GM19328 (cell line): ENCODE results near the gene ASTN1.

ENCODE experiments used
- ATAC-seq: cut with Tn5 transposase; IDR thresholded peaks from one replicate; pipeline ENCODE4 v1.9.1; 2021; ENCODE audit warnings: mild to moderate bottlenecking, moderate library complexity; ENCODE audit not compliant: unreplicated experiment

The ASTN1 gene

GRCh38 chr1:176996456-176997090 is 167.9 kb downstream of the ASTN1 start:
- no peak for ATAC-seq

GRCh38 chr1:176994931-176995596 is 169.4 kb downstream of the ASTN1 start:
- no peak for ATAC-seq

GRCh38 chr1:176993587-176993986 is 170.9 kb downstream of the ASTN1 start:
- ATAC-seq = no peak

- ATAC-seq = no peak
Measured at GRCh38 chr1:176989754-176990153, 174.8 kb downstream of the ASTN1 start.

- ATAC-seq = no peak
Measured at GRCh38 chr1:176989023-176989422, 175.5 kb downstream of the ASTN1 start.

- ATAC-seq = no peak
Measured at GRCh38 chr1:176987016-176987415, 177.5 kb downstream of the ASTN1 start.

GRCh38 chr1:176983731-176984130 is 180.8 kb downstream of the ASTN1 start:
- no peak for ATAC-seq

- ATAC-seq = no peak
Measured at GRCh38 chr1:176976771-176977170, 187.7 kb downstream of the ASTN1 start.

- no peak for ATAC-seq
Measured at GRCh38 chr1:176976225-176976624, 188.3 kb downstream of the ASTN1 start.

GRCh38 chr1:176964687-176965086 is 199.8 kb downstream of the ASTN1 start:
- ATAC-seq = no peak

GRCh38 chr1:176963181-176963580 is 201.3 kb downstream of the ASTN1 start:
- ATAC-seq = no peak

GRCh38 chr1:176961678-176962077 is 202.8 kb downstream of the ASTN1 start:
- ATAC-seq = no peak

- ATAC-seq = no peak
Measured at GRCh38 chr1:176959191-176959820, 205.2 kb downstream of the ASTN1 start.

- no peak for ATAC-seq
Measured at GRCh38 chr1:176957603-176958002, 206.9 kb downstream of the ASTN1 start.

GRCh38 chr1:176954242-176954641 is 210.3 kb downstream of the ASTN1 start:
- ATAC-seq = no peak

- no peak for ATAC-seq
Measured at GRCh38 chr1:176950736-176951324, 213.7 kb downstream of the ASTN1 start.

- ATAC-seq = no peak
Measured at GRCh38 chr1:176949033-176949662, 215.4 kb downstream of the ASTN1 start.

- ATAC-seq = no peak
Measured at GRCh38 chr1:176944606-176945005, 219.9 kb downstream of the ASTN1 start.

GRCh38 chr1:176943783-176944182 is 220.7 kb downstream of the ASTN1 start:
- no peak for ATAC-seq

GRCh38 chr1:176942346-176942745 is 222.2 kb downstream of the ASTN1 start:
- no peak for ATAC-seq

- ATAC-seq = no peak
Measured at GRCh38 chr1:176939993-176940392, 224.5 kb downstream of the ASTN1 start.
